ENCODE measurements around the gene SHC3. TPM values are rescaled to one million over a fixed set of nuclear protein-coding genes. Genes with fewer than 3 reads are reported as not detected.

The SHC3 gene
- total RNA-seq, 2 donors from 2014 or later = 1.5 to 1.8 TPM

GRCh38 chr9:89224633-89225032 lies 46.0 kb upstream of the SHC3 start:
- Histone ChIP-seq H3K27me3 (replicated peaks; ENCODE audit: insufficient read depth) (no peaks in the 10 kb centered on the region), H3K9me3 (no peaks in the 10 kb centered on the region), H3K4me1 (ENCODE audit: control insufficient read depth in 1 of 2, low read depth in 2 of 2) (no peaks in the 10 kb centered on the region), H3K27ac (no peak overlapping the region), H3K4me3 (no peak overlapping the region), H3K36me3 (no peaks in the 10 kb centered on the region)
- no peak for ATAC-seq (ENCODE audit: insufficient number of reproducible peaks, low FRiP score, low read depth)
- no peak for TF ChIP-seq CTCF (IDR thresholded peaks at IDR 0.05)
- DNase-seq (ENCODE audit: low spot score) = no peak

- H3K27me3 ChIP-seq (replicated peaks; ENCODE audit: insufficient read depth) = no peaks in the 10 kb centered on the region
- no peak for ATAC-seq (ENCODE audit: insufficient number of reproducible peaks, low FRiP score, low read depth)
- H3K36me3 ChIP-seq = no peaks in the 10 kb centered on the region
- no peaks in the 10 kb centered on the region for H3K4me1 ChIP-seq (ENCODE audit: control insufficient read depth in 1 of 2, low read depth in 2 of 2)
- TF ChIP-seq CTCF (IDR thresholded peaks at IDR 0.05) = no peak
- DNase-seq (ENCODE audit: low spot score) = no peak
- no peak overlapping the region for H3K4me3 ChIP-seq
- H3K27ac ChIP-seq = no peak overlapping the region
- no peaks in the 10 kb centered on the region for H3K9me3 ChIP-seq
These were observed 44.9 kb upstream of the SHC3 start for GRCh38 chr9:89223396-89223977.

- no peaks in the 10 kb centered on the region for H3K4me1 ChIP-seq (ENCODE audit: control insufficient read depth in 1 of 2, low read depth in 2 of 2)
- no peaks in the 10 kb centered on the region for H3K27me3 ChIP-seq (replicated peaks; ENCODE audit: insufficient read depth)
- TF ChIP-seq CTCF (IDR thresholded peaks at IDR 0.05) = no peak
- DNase-seq (ENCODE audit: low spot score) (no peak), ATAC-seq (ENCODE audit: insufficient number of reproducible peaks, low FRiP score, low read depth) (no peak)
- H3K36me3 ChIP-seq = no peaks in the 10 kb centered on the region
- H3K9me3 ChIP-seq = no peaks in the 10 kb centered on the region
- H3K27ac ChIP-seq = no peak overlapping the region
- H3K4me3 ChIP-seq = no peak overlapping the region
These were observed 41.0 kb upstream of the SHC3 start for GRCh38 chr9:89219637-89220036.

- no peaks in the 10 kb centered on the region for H3K9me3 ChIP-seq
- H3K27ac ChIP-seq = no peak overlapping the region
- no peak overlapping the region for H3K4me3 ChIP-seq
- H3K27me3 ChIP-seq (replicated peaks; ENCODE audit: insufficient read depth) = no peaks in the 10 kb centered on the region
- no peaks in the 10 kb centered on the region for H3K4me1 ChIP-seq (ENCODE audit: control insufficient read depth in 1 of 2, low read depth in 2 of 2)
- no peak for TF ChIP-seq CTCF (IDR thresholded peaks at IDR 0.05)
- H3K36me3 ChIP-seq = no peaks in the 10 kb centered on the region
- DNase-seq (ENCODE audit: low spot score) (no peak), ATAC-seq (ENCODE audit: insufficient number of reproducible peaks, low FRiP score, low read depth) (no peak)
These were observed 39.7 kb upstream of the SHC3 start for GRCh38 chr9:89218040-89218928.

- Histone ChIP-seq H3K4me1 (ENCODE audit: control insufficient read depth in 1 of 2, low read depth in 2 of 2) (no peaks in the 10 kb centered on the region), H3K9me3 (no peaks in the 10 kb centered on the region)
These were observed 36.7 kb upstream of the SHC3 start for GRCh38 chr9:89215342-89215741.

More at GRCh38 chr9:89215342-89215741, 36.7 kb upstream of the SHC3 start:
- DNase-seq (ENCODE audit: low spot score) (no peak), ATAC-seq (ENCODE audit: insufficient number of reproducible peaks, low FRiP score, low read depth) (no peak)
- Histone ChIP-seq H3K36me3 (no peaks in the 10 kb centered on the region), H3K4me3 (no peak overlapping the region), H3K27ac (no peak overlapping the region), H3K27me3 (replicated peaks; ENCODE audit: insufficient read depth) (no peaks in the 10 kb centered on the region)
- no peak for TF ChIP-seq CTCF (IDR thresholded peaks at IDR 0.05)

Data from thoracic aorta (tissue), 2 donors.